Measurements from ENCODE around the gene TOM1.
"Not testable (repeated sequence)": the region's sequence is repeated elsewhere in the genome, so short reads cannot be mapped to it uniquely, and the experiment has no call there.

The TOM1 gene

GRCh38 chr22:35344956-35345690 is 45.4 kb downstream of the TOM1 start:
- in situ Hi-C loops (cut with MboI; ENCODE audit: low sequenced_read_pairs), result no loop called here

DNA sequence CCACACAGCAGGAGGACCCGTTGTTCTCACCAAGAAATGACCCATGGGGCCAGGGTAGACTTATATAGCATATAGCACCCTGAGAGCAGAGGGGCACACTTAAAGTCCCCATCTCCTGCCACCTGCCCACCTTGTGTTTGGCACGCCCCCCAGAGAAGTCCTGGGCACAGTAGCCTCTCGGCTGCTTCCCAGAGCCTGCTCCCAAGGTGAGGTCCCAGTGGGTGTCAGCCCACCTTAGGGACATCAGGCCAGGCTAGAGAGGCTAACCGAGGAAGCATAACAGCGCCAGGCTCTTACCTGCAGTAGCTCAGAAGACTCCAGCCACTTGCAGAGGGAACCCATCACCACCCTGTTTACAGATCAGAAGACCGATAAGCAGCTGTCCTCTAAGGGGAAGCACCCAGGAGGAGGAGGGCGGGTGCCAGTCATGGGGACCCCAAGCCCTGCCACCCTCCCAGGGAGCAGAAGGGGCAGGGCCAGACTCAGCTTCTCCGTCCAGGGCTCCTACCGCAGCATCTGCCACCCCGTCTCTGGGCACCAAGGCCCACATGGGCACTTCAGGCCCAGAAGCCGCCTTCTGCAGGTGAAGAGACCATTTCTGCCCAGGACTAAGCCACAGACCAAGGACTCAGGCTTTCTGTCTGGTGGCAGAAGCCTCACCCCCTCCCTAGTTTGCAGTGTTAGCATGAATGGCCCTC is 46.3 kb downstream of the TOM1 start:
- in situ Hi-C loops (cut with MboI; ENCODE audit: low sequenced_read_pairs), result no loop called here

- in situ Hi-C loops (cut with MboI; ENCODE audit: low sequenced_read_pairs), result no loop called here
Measured at GRCh38 chr22:35346596-35347220, 47.0 kb downstream of the TOM1 start.

DNA sequence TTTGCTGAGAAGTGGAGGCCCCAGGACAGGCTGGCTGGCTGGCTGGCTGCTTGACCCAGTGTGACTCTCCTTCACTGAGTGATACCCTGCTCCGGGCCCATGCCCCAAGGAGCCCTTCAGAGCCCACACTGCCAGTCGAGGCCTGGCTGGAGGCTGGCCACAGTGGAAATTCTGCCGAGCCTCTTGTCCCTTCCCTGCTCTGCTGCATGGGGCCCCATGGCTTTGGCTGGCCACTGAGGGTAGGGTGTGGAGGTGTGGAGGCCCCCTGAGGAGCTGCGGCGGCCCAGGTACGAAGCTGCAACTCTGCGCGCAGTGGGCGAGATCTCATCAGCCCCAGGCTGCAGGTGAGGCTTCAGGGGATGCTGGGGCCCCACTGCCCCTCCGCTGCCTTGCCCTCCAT is 47.8 kb downstream of the TOM1 start:
- in situ Hi-C loops (cut with MboI; ENCODE audit: low sequenced_read_pairs), result no loop called here

GRCh38 chr22:35348026-35348590 is 48.4 kb downstream of the TOM1 start:
- in situ Hi-C loops (cut with MboI; ENCODE audit: low sequenced_read_pairs), result no loop called here

DNA sequence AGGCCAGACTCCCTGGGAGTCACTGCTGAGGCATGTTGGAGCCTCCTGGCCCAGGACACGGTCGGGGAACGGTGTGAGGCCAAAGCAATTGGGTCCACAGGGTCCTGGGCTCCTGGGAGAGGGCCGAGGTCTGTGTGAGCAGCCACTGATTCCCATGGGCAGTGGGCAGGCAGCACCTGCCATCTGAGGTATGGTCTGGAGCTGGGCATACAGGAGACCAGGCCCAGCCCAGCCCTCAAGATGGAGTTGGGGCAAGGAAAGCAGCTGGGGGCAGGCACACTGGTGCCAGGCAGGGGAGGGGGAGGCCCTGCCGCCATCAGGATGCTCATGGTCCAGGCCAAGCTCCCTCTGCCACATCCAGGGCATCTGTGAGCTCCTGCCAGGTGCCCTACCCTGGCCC is 49.0 kb downstream of the TOM1 start:
- in situ Hi-C loops (cut with MboI; ENCODE audit: low sequenced_read_pairs), result no loop called here

DNA sequence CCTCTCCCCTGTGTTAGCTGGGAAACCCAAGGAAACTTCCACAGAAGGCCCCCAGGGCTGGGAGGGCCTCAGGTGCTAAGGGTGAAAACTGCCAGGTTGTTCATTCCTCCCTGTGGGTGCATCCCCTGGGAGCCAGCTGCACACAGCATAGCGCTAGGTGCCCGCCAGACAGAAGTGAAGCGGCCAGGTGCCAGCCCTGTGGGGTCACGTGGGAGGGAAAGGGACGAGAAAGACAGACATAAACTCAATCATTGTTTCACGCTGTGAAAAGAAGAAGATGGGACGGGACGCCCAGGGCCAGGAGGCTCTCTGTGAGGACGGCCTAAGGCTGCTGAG is 49.6 kb downstream of the TOM1 start:
- in situ Hi-C loops (cut with MboI; ENCODE audit: low sequenced_read_pairs), result no loop called here

DNA sequence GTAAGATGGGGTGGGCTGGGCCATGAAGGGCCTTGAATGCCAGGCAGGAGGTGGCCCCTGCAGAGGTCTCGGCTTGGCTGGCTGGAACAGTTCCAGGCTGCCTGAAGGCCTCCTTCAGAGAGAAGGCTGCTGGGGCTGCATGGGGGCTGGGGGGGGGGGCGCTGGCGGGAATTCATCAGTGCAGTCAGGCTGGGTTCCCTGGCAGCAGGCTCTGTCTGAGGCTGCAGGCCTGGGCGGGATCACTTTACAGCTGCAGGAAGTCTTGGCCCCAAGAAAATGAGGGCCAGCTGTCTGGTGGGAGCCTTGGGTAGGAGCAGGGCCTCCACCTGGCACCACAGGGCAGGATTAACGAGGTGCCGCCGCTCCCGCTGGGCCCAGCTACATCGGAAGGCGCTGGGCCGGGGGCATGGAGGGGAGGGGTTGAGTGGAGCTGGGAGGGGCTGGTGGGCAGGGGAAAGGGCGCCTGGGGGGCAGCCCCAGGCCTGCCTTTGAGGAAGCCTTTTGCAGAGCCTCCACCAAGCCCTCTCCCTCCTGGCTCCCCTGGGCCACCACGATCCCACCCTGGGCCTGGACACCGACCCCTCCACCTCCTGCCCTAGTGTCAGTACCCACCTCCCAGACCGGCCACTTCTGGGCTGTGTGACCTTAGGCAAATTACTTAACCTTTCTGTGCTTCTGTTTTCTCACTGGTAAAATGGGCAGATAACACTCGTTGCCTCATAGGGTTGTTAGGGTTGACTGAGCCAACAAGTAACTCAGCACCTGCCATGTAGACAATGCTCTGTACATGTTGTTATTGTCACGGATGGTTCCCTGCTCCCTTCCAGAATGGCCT is 50.2 kb downstream of the TOM1 start:
- in situ Hi-C loops (cut with MboI; ENCODE audit: low sequenced_read_pairs), result no loop called here

- in situ Hi-C loops (cut with MboI; ENCODE audit: low sequenced_read_pairs), result no loop called here
Measured at GRCh38 chr22:35350539-35351503, 51.1 kb downstream of the TOM1 start.

DNA sequence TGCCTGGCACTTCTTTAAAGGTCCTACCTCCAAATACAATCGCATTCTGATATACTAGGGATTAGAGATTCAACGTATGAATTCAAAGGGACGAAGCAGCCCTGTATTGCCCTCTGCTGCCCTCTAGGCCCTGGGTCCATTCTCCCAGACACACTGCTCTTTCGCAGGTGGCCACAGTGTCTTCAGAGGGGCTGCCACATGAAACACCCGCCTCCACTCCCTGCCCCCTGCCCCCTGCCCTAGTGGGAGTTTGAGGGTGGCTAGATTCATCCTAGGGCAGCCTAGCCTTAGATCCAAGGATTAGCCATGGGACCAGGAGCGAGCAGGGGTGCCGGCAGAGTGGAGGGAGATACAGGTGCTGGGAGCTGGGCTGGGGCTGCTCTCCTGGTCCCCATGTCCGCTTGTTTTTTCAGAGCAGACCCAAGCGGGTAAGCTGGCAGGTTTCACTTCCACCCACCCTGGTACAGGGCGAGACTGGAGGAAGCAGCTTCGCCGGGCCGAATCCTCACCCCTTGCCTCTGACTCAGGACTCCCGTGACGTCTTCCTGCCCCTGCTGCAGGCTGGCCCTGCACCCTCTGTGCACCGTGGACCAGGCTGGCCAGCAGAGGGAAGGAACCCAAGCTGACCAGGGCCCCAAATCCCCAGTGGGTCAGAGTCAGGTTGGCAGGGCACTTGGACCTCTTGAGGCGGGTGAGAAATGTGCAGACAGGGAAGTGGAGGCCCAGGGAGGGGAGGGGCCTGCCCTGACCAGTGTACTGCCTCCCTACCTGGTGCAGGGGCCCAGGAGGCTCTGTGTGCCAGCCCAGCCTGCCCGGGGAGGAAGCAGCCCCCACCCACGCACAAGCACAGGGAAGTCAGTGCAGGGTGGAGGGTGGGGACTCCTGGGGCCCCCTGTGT is 52.8 kb downstream of the TOM1 start:
- in situ Hi-C loops (cut with MboI; ENCODE audit: low sequenced_read_pairs), result no loop called here

GRCh38 chr22:35353318-35353717 is 53.6 kb downstream of the TOM1 start:
- in situ Hi-C loops (cut with MboI; ENCODE audit: low sequenced_read_pairs), result no loop called here

GRCh38 chr22:35354068-35354467 is 54.4 kb downstream of the TOM1 start:
- in situ Hi-C loops (cut with MboI; ENCODE audit: low sequenced_read_pairs), result no loop called here

DNA sequence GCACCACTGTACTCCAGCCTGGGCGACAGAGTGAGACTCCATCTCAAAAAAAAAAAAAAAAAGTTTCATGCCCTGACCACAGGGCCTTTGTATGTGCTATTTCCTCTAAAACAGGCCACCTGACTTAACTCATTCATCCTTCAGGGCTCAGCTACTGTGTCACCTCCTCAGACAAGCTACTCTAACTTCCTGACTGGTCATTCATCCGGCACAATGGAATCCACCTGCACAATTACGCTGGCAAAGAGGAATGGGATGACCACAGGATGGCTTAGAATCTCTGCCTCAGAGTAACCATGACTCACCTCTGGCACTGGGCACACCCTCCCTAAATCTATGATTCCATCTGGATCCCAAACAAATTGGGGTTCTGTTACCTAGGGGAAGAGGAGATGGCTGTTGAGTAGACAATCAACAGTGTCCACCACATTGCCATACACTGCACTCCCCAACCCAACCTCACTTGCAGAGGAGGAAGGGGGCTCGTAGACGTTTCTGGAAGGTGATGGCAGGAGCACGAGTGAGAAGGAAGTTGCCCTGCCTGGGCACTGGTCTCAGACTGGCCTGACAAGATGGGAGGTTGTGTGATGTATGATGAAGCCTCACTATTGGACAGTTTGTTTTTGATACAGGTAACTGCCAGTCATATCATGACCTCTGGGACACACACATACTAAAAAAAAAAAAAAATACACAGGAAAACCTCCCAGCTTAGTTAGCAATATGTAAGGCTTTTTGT is 58.4 kb downstream of the TOM1 start:
- in situ Hi-C loops (cut with MboI; ENCODE audit: low sequenced_read_pairs), result no loop called here

- in situ Hi-C loops (cut with MboI; ENCODE audit: low sequenced_read_pairs), result no loop called here
Measured at GRCh38 chr22:35359380-35360065, 59.8 kb downstream of the TOM1 start.

DNA sequence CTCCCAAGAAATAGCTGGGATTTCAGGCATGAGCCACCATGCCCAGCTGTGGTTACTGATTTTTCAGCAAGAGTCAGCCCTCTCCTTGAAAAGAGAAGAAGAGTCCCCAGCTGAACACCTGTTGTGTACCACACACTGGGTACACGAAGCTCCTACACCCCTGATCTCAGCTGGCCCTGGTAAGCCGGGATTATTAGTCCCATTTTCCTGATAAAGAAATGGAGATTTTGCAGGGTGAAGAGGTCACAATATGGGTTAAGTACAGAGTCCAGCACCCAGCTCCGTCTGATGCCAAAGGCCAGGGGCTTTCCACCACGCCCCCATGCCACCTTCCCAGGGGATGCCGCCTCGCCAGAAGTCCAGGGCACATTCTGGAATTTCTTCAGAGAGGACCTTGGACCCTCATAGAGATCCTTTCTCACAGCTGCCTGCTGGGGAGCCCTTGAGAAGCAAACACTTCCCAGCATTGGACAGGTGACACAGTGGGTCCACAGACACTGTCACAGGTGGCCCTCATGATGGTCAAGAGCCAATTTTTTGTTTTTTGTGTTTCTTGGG is 61.4 kb downstream of the TOM1 start:
- in situ Hi-C loops (cut with MboI; ENCODE audit: low sequenced_read_pairs), result no loop called here

- in situ Hi-C loops (cut with MboI; ENCODE audit: low sequenced_read_pairs), result no loop called here
Measured at GRCh38 chr22:35363566-35364086, 63.9 kb downstream of the TOM1 start.

DNA sequence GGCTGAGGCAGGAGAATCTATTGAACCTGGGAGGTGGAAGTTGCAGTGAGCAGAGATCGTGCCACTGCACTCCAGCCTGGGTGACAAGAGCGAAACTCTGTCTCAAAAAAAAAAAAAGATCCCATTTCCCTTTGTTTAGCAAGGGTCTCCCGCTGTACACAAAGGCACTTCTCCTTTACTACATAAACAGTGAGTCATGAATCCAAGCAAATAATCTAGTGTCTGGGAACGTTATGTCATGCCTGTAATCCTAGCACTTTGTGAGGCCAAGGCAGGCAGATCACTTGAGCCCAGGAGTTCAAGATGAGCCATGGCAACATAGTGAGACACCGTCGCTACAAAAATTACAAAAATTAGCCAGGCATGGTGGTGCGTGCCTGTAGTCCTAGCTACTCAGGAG is 64.5 kb downstream of the TOM1 start:
- in situ Hi-C loops (cut with MboI; ENCODE audit: low sequenced_read_pairs), result not testable (repeated sequence)

All from hTERT RPE-1 (cell line).